Measurements from ENCODE around the gene TGFB1I1. TPM values are rescaled to one million over a fixed set of nuclear protein-coding genes. Genes with fewer than 3 reads are reported as not detected.
A peak's percentile ranks its signal among the peaks of the same experiment; 100 is the strongest.

Gene TGFB1I1
- total and polyA plus RNA-seq, 2 of the 13 experiments (the other 11 are each of a cell fraction or from before 2014, with no cell fraction given) = 0.80 to 2.9 TPM

DNA sequence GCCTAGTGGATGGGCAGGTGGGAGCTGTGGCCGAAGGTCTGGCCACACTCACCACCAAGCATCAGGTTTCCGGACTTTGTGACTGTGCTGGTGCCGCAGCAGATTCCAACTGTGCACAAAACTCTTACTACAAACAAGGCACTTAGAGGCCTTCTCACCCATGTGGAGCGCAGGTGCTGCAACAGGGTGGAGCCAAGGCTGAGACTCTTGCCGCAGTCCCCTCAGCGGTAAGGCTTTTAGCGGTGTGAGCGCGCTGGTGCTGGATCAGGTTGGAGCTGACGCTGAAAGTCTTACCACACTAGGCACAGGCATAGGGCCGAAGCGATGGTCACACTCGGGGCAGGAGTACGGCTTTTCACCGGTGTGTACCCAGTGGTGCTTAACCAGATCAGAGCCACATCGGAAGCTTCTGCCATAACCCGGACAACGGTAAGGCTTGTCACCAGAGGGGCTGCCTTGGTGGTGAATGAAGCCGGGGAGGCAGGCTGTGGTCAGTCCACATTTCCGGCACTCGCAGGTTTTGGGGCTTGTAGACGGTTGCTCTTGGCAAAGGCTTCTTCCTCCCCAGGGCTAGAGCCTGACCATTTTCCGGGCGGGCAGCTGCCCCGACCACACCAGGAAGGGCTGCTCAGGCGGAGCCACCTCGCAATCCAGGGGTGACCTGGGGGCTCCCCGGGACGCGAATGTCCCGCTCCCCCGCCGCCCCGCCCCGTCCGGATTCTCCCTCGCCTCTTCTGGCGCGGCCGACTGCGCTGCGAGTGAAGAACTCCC is 13.7 kb upstream of the TGFB1I1 start (continued):
- TF ChIP-seq ZMAT3 (CRISPR knock-in tag; conservative IDR thresholded peaks at IDR 0.05) (peak; percentile 76; the same call in 1 of the 2 replicates), ZNF138 (CRISPR knock-in tag; IDR thresholded peaks at IDR 0.05; ENCODE audit: low read depth) (peak; percentile 96; the same call in 1 of the 2 replicates), ZFP36L2 (CRISPR knock-in tag; IDR thresholded peaks at IDR 0.05) (no peak), BCL6 (CRISPR knock-in tag; IDR thresholded peaks at IDR 0.05) (peak; percentile 92), BORCS8-MEF2B (CRISPR knock-in tag; IDR thresholded peaks at IDR 0.05) (peak; percentile 97), ZBTB20 (CRISPR knock-in tag; IDR thresholded peaks at IDR 0.05; ENCODE audit: borderline replicate concordance, low read depth) (peak; percentile 95; the same call in 1 of the 2 replicates), ZFP62 (CRISPR knock-in tag; IDR thresholded peaks at IDR 0.05) (no peak), ZMYM3 (CRISPR knock-in tag; IDR thresholded peaks at IDR 0.05) (peak; percentile 90), ZNF225 (CRISPR knock-in tag; IDR thresholded peaks at IDR 0.05) (peak; percentile 63; the same call in 1 of the 2 replicates), REPIN1 (CRISPR knock-in tag; IDR thresholded peaks at IDR 0.05; ENCODE audit: borderline replicate concordance, low read depth) (peak; percentile 98), PCBP1 (IDR thresholded peaks at IDR 0.05; ENCODE audit: borderline replicate concordance, low read depth, low read length) (no peak), ZNF781 (CRISPR knock-in tag; IDR thresholded peaks at IDR 0.05; ENCODE audit: borderline replicate concordance, not compliant biosample characterization) (peak; percentile 77), TAF1 (CRISPR knock-in tag; IDR thresholded peaks at IDR 0.05) (peak; percentile 90), ZNF678 (CRISPR knock-in tag; IDR thresholded peaks at IDR 0.05) (no peak), ZNF777 (CRISPR knock-in tag; IDR thresholded peaks at IDR 0.05) (no peak; the same call in 1 of the 2 replicates), MTA3 (CRISPR knock-in tag; IDR thresholded peaks at IDR 0.05) (no peak), ZNF709 (CRISPR knock-in tag; IDR thresholded peaks at IDR 0.05) (peak; percentile 81)
- TF ChIP-seq, protein P1, sequence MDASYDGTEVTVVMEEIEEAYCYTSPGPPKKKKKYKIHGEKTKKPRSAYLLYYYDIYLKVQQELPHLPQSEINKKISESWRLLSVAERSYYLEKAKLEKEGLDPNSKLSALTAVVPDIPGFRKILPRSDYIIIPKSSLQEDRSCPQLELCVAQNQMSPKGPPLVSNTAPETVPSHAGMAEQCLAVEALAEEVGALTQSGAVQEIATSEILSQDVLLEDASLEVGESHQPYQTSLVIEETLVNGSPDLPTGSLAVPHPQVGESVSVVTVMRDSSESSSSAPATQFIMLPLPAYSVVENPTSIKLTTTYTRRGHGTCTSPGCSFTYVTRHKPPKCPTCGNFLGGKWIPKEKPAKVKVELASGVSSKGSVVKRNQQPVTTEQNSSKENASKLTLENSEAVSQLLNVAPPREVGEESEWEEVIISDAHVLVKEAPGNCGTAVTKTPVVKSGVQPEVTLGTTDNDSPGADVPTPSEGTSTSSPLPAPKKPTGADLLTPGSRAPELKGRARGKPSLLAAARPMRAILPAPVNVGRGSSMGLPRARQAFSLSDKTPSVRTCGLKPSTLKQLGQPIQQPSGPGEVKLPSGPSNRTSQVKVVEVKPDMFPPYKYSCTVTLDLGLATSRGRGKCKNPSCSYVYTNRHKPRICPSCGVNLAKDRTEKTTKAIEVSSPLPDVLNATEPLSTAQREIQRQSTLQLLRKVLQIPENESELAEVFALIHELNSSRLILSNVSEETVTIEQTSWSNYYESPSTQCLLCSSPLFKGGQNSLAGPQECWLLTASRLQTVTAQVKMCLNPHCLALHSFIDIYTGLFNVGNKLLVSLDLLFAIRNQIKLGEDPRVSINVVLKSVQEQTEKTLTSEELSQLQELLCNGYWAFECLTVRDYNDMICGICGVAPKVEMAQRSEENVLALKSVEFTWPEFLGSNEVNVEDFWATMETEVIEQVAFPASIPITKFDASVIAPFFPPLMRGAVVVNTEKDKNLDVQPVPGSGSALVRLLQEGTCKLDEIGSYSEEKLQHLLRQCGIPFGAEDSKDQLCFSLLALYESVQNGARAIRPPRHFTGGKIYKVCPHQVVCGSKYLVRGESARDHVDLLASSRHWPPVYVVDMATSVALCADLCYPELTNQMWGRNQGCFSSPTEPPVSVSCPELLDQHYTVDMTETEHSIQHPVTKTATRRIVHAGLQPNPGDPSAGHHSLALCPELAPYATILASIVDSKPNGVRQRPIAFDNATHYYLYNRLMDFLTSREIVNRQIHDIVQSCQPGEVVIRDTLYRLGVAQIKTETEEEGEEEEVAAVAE (CRISPR knock-in tag; IDR thresholded peaks at IDR 0.05; ENCODE audit: borderline replicate concordance) = peak; percentile 68; the same call in 1 of the 2 replicates
- TF ChIP-seq, protein P2, sequence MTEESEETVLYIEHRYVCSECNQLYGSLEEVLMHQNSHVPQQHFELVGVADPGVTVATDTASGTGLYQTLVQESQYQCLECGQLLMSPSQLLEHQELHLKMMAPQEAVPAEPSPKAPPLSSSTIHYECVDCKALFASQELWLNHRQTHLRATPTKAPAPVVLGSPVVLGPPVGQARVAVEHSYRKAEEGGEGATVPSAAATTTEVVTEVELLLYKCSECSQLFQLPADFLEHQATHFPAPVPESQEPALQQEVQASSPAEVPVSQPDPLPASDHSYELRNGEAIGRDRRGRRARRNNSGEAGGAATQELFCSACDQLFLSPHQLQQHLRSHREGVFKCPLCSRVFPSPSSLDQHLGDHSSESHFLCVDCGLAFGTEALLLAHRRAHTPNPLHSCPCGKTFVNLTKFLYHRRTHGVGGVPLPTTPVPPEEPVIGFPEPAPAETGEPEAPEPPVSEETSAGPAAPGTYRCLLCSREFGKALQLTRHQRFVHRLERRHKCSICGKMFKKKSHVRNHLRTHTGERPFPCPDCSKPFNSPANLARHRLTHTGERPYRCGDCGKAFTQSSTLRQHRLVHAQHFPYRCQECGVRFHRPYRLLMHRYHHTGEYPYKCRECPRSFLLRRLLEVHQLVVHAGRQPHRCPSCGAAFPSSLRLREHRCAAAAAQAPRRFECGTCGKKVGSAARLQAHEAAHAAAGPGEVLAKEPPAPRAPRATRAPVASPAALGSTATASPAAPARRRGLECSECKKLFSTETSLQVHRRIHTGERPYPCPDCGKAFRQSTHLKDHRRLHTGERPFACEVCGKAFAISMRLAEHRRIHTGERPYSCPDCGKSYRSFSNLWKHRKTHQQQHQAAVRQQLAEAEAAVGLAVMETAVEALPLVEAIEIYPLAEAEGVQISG (CRISPR knock-in tag; IDR thresholded peaks at IDR 0.05) = peak; percentile 82
- TF ChIP-seq, protein P3, sequence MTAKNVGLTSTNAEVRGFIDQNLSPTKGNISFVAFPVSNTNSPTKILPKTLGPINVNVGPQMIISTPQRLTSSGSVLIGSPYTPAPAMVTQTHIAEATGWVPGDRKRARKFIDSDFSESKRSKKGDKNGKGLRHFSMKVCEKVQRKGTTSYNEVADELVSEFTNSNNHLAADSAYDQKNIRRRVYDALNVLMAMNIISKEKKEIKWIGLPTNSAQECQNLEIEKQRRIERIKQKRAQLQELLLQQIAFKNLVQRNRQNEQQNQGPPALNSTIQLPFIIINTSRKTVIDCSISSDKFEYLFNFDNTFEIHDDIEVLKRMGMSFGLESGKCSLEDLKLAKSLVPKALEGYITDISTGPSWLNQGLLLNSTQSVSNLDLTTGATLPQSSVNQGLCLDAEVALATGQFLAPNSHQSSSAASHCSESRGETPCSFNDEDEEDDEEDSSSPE (CRISPR knock-in tag; IDR thresholded peaks at IDR 0.05) = peak; percentile 71
- TF ChIP-seq, protein P4, sequence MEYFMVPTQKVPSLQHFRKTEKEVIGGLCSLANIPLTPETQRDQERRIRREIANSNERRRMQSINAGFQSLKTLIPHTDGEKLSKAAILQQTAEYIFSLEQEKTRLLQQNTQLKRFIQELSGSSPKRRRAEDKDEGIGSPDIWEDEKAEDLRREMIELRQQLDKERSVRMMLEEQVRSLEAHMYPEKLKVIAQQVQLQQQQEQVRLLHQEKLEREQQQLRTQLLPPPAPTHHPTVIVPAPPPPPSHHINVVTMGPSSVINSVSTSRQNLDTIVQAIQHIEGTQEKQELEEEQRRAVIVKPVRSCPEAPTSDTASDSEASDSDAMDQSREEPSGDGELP (IDR thresholded peaks at IDR 0.05; ENCODE audit: borderline replicate concordance, low read depth) = peak; percentile 67; the same call in 1 of the 2 replicates
